ENCODE data around the gene GET4.

GET4 gene

GRCh38 chr7:892648-893593, 16.6 kb downstream of the GET4 start:
- TF ChIP-seq CTCF (IDR thresholded peaks at IDR 0.05) = no peak

GRCh38 chr7:893686-894085, 17.3 kb downstream of the GET4 start:
- TF ChIP-seq CTCF (IDR thresholded peaks at IDR 0.05) = no peak

- no peak for TF ChIP-seq CTCF (IDR thresholded peaks at IDR 0.05)
Measured at GRCh38 chr7:894164-894867, 18.0 kb downstream of the GET4 start.

GRCh38 chr7:894927-895450, 18.6 kb downstream of the GET4 start:
- TF ChIP-seq CTCF (IDR thresholded peaks at IDR 0.05) = no peak

GRCh38 chr7:895451-896052, 19.2 kb downstream of the GET4 start:
- no peak for TF ChIP-seq CTCF (IDR thresholded peaks at IDR 0.05)

- no peak for TF ChIP-seq CTCF (IDR thresholded peaks at IDR 0.05)
Measured at GRCh38 chr7:896346-897075, 20.2 kb downstream of the GET4 start.

GRCh38 chr7:897086-897485, 20.7 kb downstream of the GET4 start:
- TF ChIP-seq CTCF (IDR thresholded peaks at IDR 0.05) = no peak

Measured in LNCAP (cell line).